GM12892 (cell line): ENCODE data around the gene SSRP1.

Source experiments
- POLR2A ChIP-seq: IDR thresholded peaks from 2 replicates; pipeline ENCODE4 v1.6.1; 2011; ENCODE audit warnings: low read depth, low read length, control low read depth
- TAF1 ChIP-seq: IDR thresholded peaks from 2 replicates; pipeline ENCODE4 v1.6.1; 2011; ENCODE audit warnings: low read depth, mild to moderate bottlenecking, control low read depth, low read length, borderline replicate concordance

- TF ChIP-seq POLR2A (no peak), TAF1 (no peak)
Measured at GRCh38 chr11:57276971-57277675, 58.6 kb downstream of the SSRP1 start.
